Testis (tissue), 2 donors: ENCODE results near the gene AMDHD2.

ENCODE experiments used
- POLR2A ChIP-seq: fragments of 450-650 bp; IDR thresholded peaks from one replicate; pipeline ENCODE4 v1.6.1; 2017; ENCODE audit warnings: antibody characterized with exemption, mild to moderate bottlenecking, moderate library complexity
- TF ChIP-seq, protein P1 (sequence below), 3 experiments: fragments of 450-650 bp in 2 of 3; fragments of 200-600 bp in 1 of 3; sonication (generic) in 1 of 3; IDR thresholded peaks; one replicate each; pipeline ENCODE4 v1.5.1; 2016 to 2019; ENCODE audit warnings: antibody characterized with exemption in 3 of 3, mild to moderate bottlenecking in 2 of 3, moderate library complexity in 1 of 3

DNA sequence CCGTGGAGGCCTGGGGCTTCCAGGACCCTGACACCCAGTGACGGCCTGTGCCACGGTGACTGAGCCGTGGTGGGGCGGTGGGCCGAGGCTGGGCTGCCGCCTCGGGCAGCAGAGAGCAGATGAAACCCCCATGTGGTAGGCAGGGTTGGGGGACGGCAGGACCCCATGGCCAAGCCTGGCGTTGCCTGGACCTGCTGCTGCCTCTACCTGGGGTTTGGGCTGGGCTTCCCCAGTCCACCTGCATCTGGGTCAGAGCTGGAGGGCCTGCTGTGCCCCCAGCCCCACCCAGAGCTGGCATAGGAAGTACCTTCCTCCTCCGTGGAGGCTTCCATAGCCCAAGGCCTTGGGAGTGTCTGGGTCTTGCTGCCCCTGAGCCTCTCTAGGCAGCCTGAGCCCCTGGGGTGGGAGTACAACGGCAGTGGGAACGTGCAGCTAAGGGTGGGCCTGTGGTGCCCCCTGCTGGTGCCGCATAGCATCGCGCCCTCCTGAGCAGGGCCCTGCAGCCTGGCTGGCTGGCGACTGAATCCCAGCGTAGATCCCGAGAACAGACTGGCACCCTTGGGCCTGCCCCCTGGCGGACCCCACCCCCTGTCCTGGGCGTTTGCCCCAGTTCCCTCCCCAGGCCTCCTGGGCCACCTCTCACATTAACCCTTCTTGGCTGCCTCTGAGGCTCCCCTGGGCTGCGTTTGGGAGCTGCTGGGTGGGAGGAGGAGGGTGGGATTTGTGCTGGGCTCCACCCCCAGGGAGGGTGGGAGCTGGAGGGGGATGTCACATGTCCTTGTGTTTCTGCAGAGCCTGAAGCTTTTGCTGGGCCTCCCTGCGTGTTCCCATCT lies 19.0 kb upstream of the AMDHD2 start:
- TF ChIP-seq, protein P1, sequence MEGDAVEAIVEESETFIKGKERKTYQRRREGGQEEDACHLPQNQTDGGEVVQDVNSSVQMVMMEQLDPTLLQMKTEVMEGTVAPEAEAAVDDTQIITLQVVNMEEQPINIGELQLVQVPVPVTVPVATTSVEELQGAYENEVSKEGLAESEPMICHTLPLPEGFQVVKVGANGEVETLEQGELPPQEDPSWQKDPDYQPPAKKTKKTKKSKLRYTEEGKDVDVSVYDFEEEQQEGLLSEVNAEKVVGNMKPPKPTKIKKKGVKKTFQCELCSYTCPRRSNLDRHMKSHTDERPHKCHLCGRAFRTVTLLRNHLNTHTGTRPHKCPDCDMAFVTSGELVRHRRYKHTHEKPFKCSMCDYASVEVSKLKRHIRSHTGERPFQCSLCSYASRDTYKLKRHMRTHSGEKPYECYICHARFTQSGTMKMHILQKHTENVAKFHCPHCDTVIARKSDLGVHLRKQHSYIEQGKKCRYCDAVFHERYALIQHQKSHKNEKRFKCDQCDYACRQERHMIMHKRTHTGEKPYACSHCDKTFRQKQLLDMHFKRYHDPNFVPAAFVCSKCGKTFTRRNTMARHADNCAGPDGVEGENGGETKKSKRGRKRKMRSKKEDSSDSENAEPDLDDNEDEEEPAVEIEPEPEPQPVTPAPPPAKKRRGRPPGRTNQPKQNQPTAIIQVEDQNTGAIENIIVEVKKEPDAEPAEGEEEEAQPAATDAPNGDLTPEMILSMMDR (IDR thresholded peaks at IDR 0.05): peak; percentile 97 to 98 (median 98)
- TF ChIP-seq POLR2A: no peak
